Mesendoderm (in vitro differentiated cells): ENCODE measurements around the gene ZFP92.
"Not testable (repeated sequence)": the region's sequence is repeated elsewhere in the genome, so short reads cannot be mapped to it uniquely, and the experiment has no call there.

Experiments used
- DNase-seq: peaks from one replicate; pipeline ENCODE4 v3.0.0; 2013
- H2AK5ac ChIP-seq: 2 replicates; pipeline ENCODE4 v1.6.1; 2013; ENCODE audit warnings: low read length, inconsistent platforms
- H2BK120ac ChIP-seq: 2 replicates; pipeline ENCODE4 v1.6.1; 2013; ENCODE audit warnings: low read depth, mild to moderate bottlenecking, low read length, moderate library complexity, mixed read lengths
- H2BK15ac ChIP-seq: replicated peaks from 2 replicates; pipeline ENCODE4 v1.6.1; 2013; ENCODE audit warnings: low read depth, mild to moderate bottlenecking, moderate library complexity
- H2BK5ac ChIP-seq: 2 replicates; pipeline ENCODE4 v1.6.1; 2013; ENCODE audit warnings: low read length, inconsistent platforms
- H3K18ac ChIP-seq: 2 replicates; pipeline ENCODE4 v1.6.1; 2013; ENCODE audit warnings: mild to moderate bottlenecking, low read length, mixed read lengths
- H3K23ac ChIP-seq: one replicate; pipeline ENCODE4 v1.6.1; 2013; ENCODE audit warnings: low read length
- H3K27ac ChIP-seq: 2 replicates; pipeline ENCODE4 v1.5.1; 2013; ENCODE audit warnings: low read depth, mild to moderate bottlenecking, inconsistent platforms, low read length, moderate library complexity
- H3K27me3 ChIP-seq: 2 replicates; pipeline ENCODE4 v1.6.1; 2013; ENCODE audit warnings: low read length, control low read depth, mild to moderate bottlenecking, inconsistent platforms; ENCODE audit not compliant: insufficient read depth, poor library complexity
- H3K36me3 ChIP-seq: 2 replicates; pipeline ENCODE4 v1.6.1; 2013; ENCODE audit warnings: low read length, inconsistent platforms; ENCODE audit not compliant: control insufficient read depth, insufficient read depth
- H3K4ac ChIP-seq: one replicate; pipeline ENCODE4 v1.6.1; 2013; ENCODE audit warnings: low read depth, mild to moderate bottlenecking, low read length, moderate library complexity
- H3K4me1 ChIP-seq: 2 replicates; pipeline ENCODE4 v1.6.1; 2013; ENCODE audit warnings: low read depth, low read length, inconsistent platforms; ENCODE audit not compliant: control insufficient read depth
- H3K4me2 ChIP-seq: 2 replicates; pipeline ENCODE4 v1.6.1; 2013; ENCODE audit warnings: low read length
- H3K4me3 ChIP-seq: 2 replicates; pipeline ENCODE4 v1.5.1; 2013; ENCODE audit warnings: mild to moderate bottlenecking, low read length
- H3K56ac ChIP-seq: one replicate; pipeline ENCODE4 v1.6.1; 2013; ENCODE audit warnings: low read length
- H3K79me1 ChIP-seq: 2 replicates; pipeline ENCODE4 v1.6.1; 2013; ENCODE audit warnings: low read length, inconsistent platforms
- H3K79me2 ChIP-seq: 2 replicates; pipeline ENCODE4 v1.6.1; 2013; ENCODE audit warnings: mild to moderate bottlenecking, low read length; ENCODE audit not compliant: control insufficient read depth, insufficient read depth
- H3K9ac ChIP-seq: 2 replicates; pipeline ENCODE4 v1.6.1; 2013; ENCODE audit warnings: low read length, inconsistent platforms
- H4K5ac ChIP-seq: one replicate; pipeline ENCODE4 v1.6.1; 2013; ENCODE audit warnings: low read length
- H4K8ac ChIP-seq: one replicate; pipeline ENCODE4 v1.6.1; 2013; ENCODE audit warnings: low read depth, mild to moderate bottlenecking, control low read depth, low read length, moderate library complexity
- WGBS: extraction: QIAGEN DNeasy Blood & Tissue Kit; methylation state at CpG from one replicate; pipeline ENCODE4 v1.1.7; 2013; ENCODE audit warnings: low lambda C conversion rate, missing lambda C conversion rate; ENCODE audit not compliant: insufficient coverage; ENCODE audit errors: extremely low coverage; 5-methylcytosine and 5-hydroxymethylcytosine counted together

ZFP92 gene

DNA sequence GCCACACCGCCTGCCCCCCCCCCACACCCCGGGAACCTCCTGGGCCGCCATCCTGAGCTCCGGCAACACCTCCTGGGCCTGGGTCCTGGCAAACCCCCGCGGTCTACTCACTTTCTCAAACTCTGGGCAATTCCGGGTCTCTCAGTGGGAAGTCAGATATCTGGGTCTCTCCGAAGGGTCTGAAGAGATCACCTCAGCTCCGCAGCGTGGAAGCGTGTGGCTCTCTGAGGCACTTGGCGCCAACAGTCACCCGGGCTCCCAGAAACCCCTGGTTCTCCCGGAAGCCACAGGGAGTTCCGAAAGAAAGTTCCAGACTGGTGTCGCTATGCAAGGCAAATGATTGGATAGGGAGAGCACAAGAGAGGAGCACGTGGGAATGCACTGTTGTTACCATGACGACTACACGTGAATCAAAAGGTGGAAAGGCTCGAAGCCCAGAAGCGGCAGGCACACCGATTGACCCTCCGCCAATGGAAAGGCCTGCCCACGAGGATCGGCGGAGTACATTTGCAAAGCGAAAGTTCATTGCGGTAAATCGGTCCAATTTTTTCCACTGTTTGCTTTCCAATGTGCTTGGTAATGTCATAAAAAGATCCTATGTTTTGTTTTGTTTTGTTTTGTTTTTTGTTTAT is 10.0 kb upstream of the ZFP92 start, which contains the start of gene PNMA6E:
PNMA6E (minus strand) TSS at position 218 of the 632 bp plus-strand sequence. CDS start 2,501 bp downstream, outside the sequence.
- no peak within 1 kb of the TSS for H3K56ac ChIP-seq
- H3K36me3 ChIP-seq = no peaks in the 10 kb centered on the region
- H2BK15ac ChIP-seq = no peak within 1 kb of the TSS
- no peak within 1 kb of the TSS for H4K5ac ChIP-seq
- WGBS = no CpG with 5 or more reads among the region's 29 CpGs
- no peak within 1 kb of the TSS for H2BK5ac ChIP-seq
- no peak within 1 kb of the TSS for H2AK5ac ChIP-seq
- no peak within 1 kb of the TSS for H3K9ac ChIP-seq
- no peak within 1 kb of the TSS for H4K8ac ChIP-seq
- no peak within 1 kb of the TSS for H3K4me3 ChIP-seq
- no peaks in the 10 kb centered on the region for H3K79me1 ChIP-seq
- H2BK120ac ChIP-seq = no peak within 1 kb of the TSS
- no peak within 1 kb of the TSS for H3K23ac ChIP-seq
- H3K79me2 ChIP-seq = no peaks in the 10 kb centered on the region
- peak; percentile 15 for DNase-seq
- no peaks in the 10 kb centered on the region for H3K4me1 ChIP-seq
- H3K27ac ChIP-seq = no peak within 1 kb of the TSS
- H3K4ac ChIP-seq = no peak within 1 kb of the TSS
- no peak within 1 kb of the TSS for H3K18ac ChIP-seq
- H3K4me2 ChIP-seq = no peak within 1 kb of the TSS
- H3K27me3 ChIP-seq = no peaks in the 10 kb centered on the region

DNA sequence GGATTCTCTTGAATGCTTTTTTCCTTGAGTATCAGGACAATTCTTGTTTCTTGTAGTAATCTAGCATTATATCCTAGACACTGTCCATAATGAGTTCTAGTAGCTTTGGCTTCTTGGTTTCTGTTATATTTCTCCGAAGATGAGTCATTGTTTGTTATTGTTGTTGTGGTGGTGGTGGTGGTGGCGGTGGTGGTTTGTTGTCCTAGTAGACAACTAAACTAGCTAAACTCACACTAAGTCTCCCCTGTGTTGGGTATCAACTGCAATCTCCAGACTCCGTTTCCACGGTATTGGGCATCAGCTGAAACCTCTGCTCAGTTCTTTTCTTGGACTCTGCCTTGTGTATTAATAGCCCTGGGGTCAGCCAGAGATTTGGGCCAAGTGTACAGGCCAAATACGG is 6.9 kb upstream of the ZFP92 start:
- not testable (repeated sequence) for H3K36me3 ChIP-seq, H2BK120ac ChIP-seq, H3K4me1 ChIP-seq, H3K9ac ChIP-seq, H4K5ac ChIP-seq, H4K8ac ChIP-seq, H3K23ac ChIP-seq, H3K27ac ChIP-seq, H2BK15ac ChIP-seq, H3K4me2 ChIP-seq, H3K27me3 ChIP-seq, H3K56ac ChIP-seq, H3K79me1 ChIP-seq, H2AK5ac ChIP-seq, H3K18ac ChIP-seq, DNase-seq, H2BK5ac ChIP-seq, H3K4ac ChIP-seq, H3K79me2 ChIP-seq, H3K4me3 ChIP-seq
- WGBS = no CpG with 5 or more reads among the region's 5 CpGs

DNA sequence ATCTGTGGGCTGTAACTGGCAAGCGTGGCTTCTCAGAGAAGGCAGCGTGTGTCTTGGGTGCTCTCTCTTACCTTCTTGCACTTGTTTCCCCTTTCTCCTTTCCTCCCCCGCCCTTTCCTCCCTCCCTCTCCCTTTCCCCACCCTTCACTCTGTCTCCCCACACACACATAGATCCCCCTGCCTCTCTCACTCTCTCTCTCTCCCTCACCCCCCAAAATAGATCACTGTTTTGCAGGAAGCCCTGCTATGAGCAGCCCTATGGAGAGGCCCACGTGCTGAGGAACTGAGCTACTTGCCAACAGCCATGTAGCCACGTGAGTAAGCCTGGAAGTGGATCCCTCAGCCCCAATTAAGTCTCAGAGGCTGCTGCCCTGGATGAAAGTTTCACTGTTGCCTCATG is 5.8 kb upstream of the ZFP92 start:
- H3K36me3 ChIP-seq = no peaks in the 10 kb centered on the region
- no peak overlapping the region for H3K23ac ChIP-seq
- no peaks in the 10 kb centered on the region for H3K4me1 ChIP-seq
- no peak overlapping the region for H3K4me3 ChIP-seq
- H3K79me1 ChIP-seq = no peaks in the 10 kb centered on the region
- H3K9ac ChIP-seq = no peak overlapping the region
- no peak overlapping the region for H2BK120ac ChIP-seq
- no peak for DNase-seq
- H3K4ac ChIP-seq = no peak overlapping the region
- no peak overlapping the region for H2BK15ac ChIP-seq
- no peak overlapping the region for H2AK5ac ChIP-seq
- H4K8ac ChIP-seq = no peak overlapping the region
- no peak overlapping the region for H4K5ac ChIP-seq
- H3K4me2 ChIP-seq = no peak overlapping the region
- no peak overlapping the region for H2BK5ac ChIP-seq
- no peaks in the 10 kb centered on the region for H3K27me3 ChIP-seq
- H3K18ac ChIP-seq = no peak overlapping the region
- H3K79me2 ChIP-seq = no peaks in the 10 kb centered on the region
- no CpG with 5 or more reads among the region's 5 CpGs for WGBS
- H3K56ac ChIP-seq = no peak overlapping the region
- no peak overlapping the region for H3K27ac ChIP-seq

DNA sequence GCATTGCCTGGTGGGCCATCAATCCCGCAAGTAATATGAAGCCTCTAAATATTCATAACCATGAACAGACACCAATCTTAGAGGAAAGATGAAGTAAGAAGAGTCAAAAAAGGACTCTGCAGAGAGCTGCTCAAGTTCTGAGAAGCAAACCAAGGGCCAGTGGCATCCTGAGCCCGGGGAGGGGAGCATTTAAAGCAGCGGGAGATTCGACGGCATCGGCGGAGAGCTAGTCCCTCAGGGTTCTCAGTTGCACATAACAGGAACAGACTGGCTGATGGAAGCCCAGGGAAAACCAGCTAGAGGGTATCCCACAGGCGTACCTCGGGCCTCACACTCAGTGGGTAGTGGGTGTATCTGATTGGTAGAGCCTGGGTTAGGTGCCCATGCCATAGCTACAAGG is 5.3 kb upstream of the ZFP92 start:
- Histone ChIP-seq H4K8ac (no peak overlapping the region), H3K18ac (no peak overlapping the region), H3K27me3 (no peaks in the 10 kb centered on the region), H4K5ac (no peak overlapping the region), H3K4me3 (no peak overlapping the region), H2AK5ac (no peak overlapping the region), H3K36me3 (no peaks in the 10 kb centered on the region), H2BK15ac (no peak overlapping the region), H3K27ac (no peak overlapping the region), H3K9ac (no peak overlapping the region), H3K79me1 (no peaks in the 10 kb centered on the region), H3K56ac (no peak overlapping the region), H2BK5ac (no peak overlapping the region), H3K79me2 (no peaks in the 10 kb centered on the region), H3K4me1 (no peaks in the 10 kb centered on the region), H3K4ac (no peak overlapping the region), H2BK120ac (no peak overlapping the region), H3K23ac (no peak overlapping the region), H3K4me2 (no peak overlapping the region)
- no CpG with 5 or more reads among the region's 9 CpGs for WGBS
- no peak for DNase-seq

DNA sequence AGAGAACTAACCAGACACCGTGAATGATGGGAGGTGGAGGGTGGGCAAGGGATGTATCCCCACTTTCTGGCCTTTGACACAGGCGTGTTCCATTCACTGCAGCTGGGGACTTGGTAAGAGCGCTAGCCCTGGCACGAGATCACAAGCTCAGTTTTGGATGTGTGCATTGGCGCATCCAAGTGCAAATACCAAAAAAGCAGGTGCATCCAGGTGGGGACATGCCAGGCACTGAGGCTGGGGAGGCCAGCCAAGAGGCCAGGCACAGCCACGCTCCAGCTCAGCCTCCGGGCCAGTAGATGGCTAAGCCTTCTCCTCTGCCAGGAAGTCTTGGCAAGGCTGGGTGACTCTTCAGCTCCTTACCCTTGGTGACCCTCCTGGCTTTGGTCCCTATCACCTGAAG is 4.4 kb upstream of the ZFP92 start:
- Histone ChIP-seq H4K8ac (no peak overlapping the region), H3K4ac (no peak overlapping the region), H3K4me1 (no peaks in the 10 kb centered on the region), H3K4me3 (no peak overlapping the region), H3K4me2 (no peak overlapping the region), H3K79me2 (no peaks in the 10 kb centered on the region), H3K56ac (no peak overlapping the region), H4K5ac (no peak overlapping the region), H3K9ac (no peak overlapping the region), H2BK15ac (no peak overlapping the region), H3K23ac (no peak overlapping the region), H2AK5ac (no peak overlapping the region), H3K27me3 (no peaks in the 10 kb centered on the region), H3K36me3 (no peaks in the 10 kb centered on the region), H3K79me1 (no peaks in the 10 kb centered on the region), H3K27ac (no peak overlapping the region), H2BK5ac (no peak overlapping the region), H3K18ac (no peak overlapping the region), H2BK120ac (no peak overlapping the region)
- no peak for DNase-seq
- no CpG with 5 or more reads among the region's 7 CpGs for WGBS

DNA sequence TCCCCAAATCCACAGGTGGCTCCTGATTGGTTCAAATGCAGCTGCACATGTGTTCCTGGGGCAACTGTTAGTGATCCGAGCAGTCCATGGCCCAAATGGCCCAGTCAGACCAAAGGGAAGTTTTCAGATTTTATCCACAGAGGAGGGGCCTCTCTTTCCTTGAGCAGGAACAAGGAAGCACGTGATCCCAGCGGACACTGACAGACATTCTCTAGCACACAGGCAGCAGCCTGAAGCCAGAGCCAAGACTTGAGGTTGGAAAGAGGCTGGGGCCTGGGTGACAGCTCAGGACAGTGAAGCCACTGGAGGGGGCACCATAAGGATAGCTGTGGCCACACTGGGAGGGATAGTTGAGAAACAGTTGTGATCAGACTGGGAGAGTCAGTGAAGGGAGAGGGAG is 3.5 kb upstream of the ZFP92 start:
- Histone ChIP-seq H3K18ac (no peak overlapping the region), H3K9ac (no peak overlapping the region), H3K23ac (no peak overlapping the region), H2AK5ac (no peak overlapping the region), H3K4me2 (no peak overlapping the region), H3K27ac (no peak overlapping the region), H3K4me3 (no peak overlapping the region), H3K4me1 (no peaks in the 10 kb centered on the region), H2BK5ac (no peak overlapping the region), H3K27me3 (no peaks in the 10 kb centered on the region), H3K4ac (no peak overlapping the region), H3K79me2 (no peaks in the 10 kb centered on the region), H3K36me3 (no peaks in the 10 kb centered on the region), H2BK120ac (no peak overlapping the region), H3K79me1 (no peaks in the 10 kb centered on the region), H4K8ac (no peak overlapping the region), H2BK15ac (no peak overlapping the region), H4K5ac (no peak overlapping the region), H3K56ac (no peak overlapping the region)
- DNase-seq = no peak
- no CpG with 5 or more reads among the region's 3 CpGs for WGBS
